Ishikawa (cell line): ENCODE results near the gene FSIP1.
A peak's percentile ranks its signal among the peaks of the same experiment; 100 is the strongest.

Source experiments
- CEBPB ChIP-seq: IDR thresholded peaks from 2 replicates; pipeline ENCODE4 v1.6.1; 2012
- CREB1 ChIP-seq: IDR thresholded peaks from 2 replicates; pipeline ENCODE4 v1.6.1; 2012; ENCODE audit warnings: low read depth
- EP300 ChIP-seq: IDR thresholded peaks from 2 replicates; pipeline ENCODE4 v1.6.1; 2012; ENCODE audit warnings: borderline replicate concordance
- FOXM1 ChIP-seq: IDR thresholded peaks from 2 replicates; pipeline ENCODE4 v1.6.1; 2012; ENCODE audit warnings: low read depth, borderline replicate concordance
- MAX ChIP-seq: IDR thresholded peaks from 2 replicates; pipeline ENCODE4 v1.6.1; 2012
- NFIC ChIP-seq: IDR thresholded peaks from 2 replicates; pipeline ENCODE4 v1.6.1; 2012
- RAD21 ChIP-seq: IDR thresholded peaks from 2 replicates; pipeline ENCODE4 v1.6.1; 2012; ENCODE audit warnings: low read depth
- REST ChIP-seq: IDR thresholded peaks from 2 replicates; pipeline ENCODE4 v1.6.1; 2012; ENCODE audit warnings: low read depth, mild to moderate bottlenecking
- TAF1 ChIP-seq: IDR thresholded peaks from 2 replicates; pipeline ENCODE4 v1.6.1; 2012; ENCODE audit warnings: low read depth, mild to moderate bottlenecking
- TCF12 ChIP-seq: IDR thresholded peaks from 2 replicates; pipeline ENCODE4 v1.6.1; 2012; ENCODE audit warnings: low read depth
- TEAD4 ChIP-seq: IDR thresholded peaks from 2 replicates; pipeline ENCODE4 v1.6.1; 2012
- USF1 ChIP-seq: IDR thresholded peaks from 2 replicates; pipeline ENCODE4 v1.6.1; 2012
- YY1 ChIP-seq: IDR thresholded peaks from 2 replicates; pipeline ENCODE4 v1.6.1; 2012; ENCODE audit warnings: low read depth
- ZBTB7A ChIP-seq: IDR thresholded peaks from 2 replicates; pipeline ENCODE4 v1.6.1; 2012; ENCODE audit warnings: low read depth

GRCh38 chr15:39828374-39828931 is 45.8 kb upstream of the FSIP1 start:
- no peak for TF ChIP-seq TEAD4
- no peak for TF ChIP-seq EP300
- no peak for TF ChIP-seq CREB1
- TF ChIP-seq RAD21 = no peak
- TF ChIP-seq FOXM1 = no peak
- no peak for TF ChIP-seq TAF1
- TF ChIP-seq YY1 = no peak
- no peak for TF ChIP-seq MAX
- TF ChIP-seq CEBPB = no peak
- no peak for TF ChIP-seq ZBTB7A
- TF ChIP-seq TCF12 = no peak
- no peak for TF ChIP-seq REST
- peak; percentile 40; the same call in 1 of the 2 replicates for TF ChIP-seq NFIC
- no peak for TF ChIP-seq USF1
